GM21360 (cell line): ENCODE data around the gene C1D.
"Not testable (repeated sequence)": the region's sequence is repeated elsewhere in the genome, so short reads cannot be mapped to it uniquely, and the experiment has no call there.

Experiments
- ATAC-seq: cut with Tn5 transposase; IDR thresholded peaks from one replicate; pipeline ENCODE4 v1.9.1; 2021; ENCODE audit warnings: mild to moderate bottlenecking, moderate library complexity; ENCODE audit not compliant: unreplicated experiment

C1D gene

DNA sequence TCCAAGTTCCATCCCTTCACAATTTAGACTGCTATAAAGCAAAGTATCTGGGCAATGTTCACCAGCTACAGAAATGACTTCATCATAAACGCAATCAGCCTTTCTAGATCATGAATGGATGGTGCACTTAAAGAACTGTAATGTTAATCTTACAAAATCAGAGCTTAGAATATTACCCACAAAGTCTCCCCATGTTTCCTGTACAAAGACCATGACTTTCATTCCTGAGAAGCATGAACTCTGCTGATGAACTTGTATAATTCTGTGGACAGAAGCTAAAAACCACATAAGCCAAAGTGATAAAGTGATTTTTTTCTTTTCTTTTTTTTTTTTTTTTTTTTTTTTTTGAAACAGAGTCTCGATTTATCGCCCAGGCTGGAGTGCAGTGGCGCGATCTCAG, 53.3 kb downstream of the C1D start:
- ATAC-seq: no peak

DNA sequence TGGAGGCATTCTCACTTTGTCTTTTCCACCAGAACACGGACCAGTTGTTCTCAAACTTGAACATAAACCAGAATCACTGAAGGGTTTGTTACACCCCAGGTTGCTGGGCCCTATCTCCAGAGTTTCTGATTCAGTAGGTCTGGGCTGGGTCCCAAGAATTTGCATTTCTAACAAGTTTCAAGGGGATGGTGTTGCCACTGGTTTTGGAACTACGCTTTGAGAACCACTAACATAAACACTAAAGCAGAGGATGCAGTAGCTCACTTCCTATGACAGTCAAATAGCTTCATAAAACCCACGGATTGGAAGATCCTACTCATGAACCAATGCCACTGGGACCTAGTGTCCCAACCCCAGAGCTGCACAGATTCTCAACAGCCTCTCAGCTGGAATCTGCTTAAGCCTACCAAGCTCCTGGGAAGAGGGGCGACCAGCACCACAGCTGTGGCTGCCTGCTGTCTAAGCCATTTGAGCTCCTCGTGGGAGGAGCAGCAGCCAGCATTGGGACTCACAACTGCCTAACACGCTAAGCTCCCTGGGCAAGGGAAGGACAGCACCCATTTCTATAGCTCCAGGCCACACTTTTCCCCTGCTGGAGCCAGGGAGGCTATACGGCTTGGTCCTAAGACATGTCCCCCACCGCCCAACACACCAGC, 62.5 kb downstream of the C1D start:
- no peak for ATAC-seq

DNA sequence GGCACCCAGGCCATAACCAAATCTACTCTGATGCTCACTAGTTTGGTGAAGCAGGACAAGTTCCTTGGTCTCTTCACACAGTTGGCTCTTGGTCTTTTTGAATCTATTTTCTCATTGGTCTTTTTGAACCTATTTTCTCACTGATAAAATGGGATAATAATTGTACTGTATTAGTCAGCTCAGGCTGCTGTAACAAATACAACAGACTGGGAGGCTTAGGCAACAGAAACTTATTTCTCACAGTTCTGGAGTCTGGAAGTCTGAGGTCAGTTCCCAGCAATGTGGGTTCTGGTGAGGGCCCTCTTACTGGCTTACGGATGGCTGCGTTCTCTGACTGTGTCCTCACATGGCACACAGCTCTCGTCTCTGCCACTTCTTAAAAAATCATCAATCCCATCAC, 63.5 kb downstream of the C1D start:
- no peak for ATAC-seq

GRCh38 chr2:67997903-67998302, 64.9 kb downstream of the C1D start:
- ATAC-seq: no peak

GRCh38 chr2:67997528-67997900, 65.3 kb downstream of the C1D start:
- no peak for ATAC-seq

- ATAC-seq: no peak
These were observed 65.9 kb downstream of the C1D start for GRCh38 chr2:67996772-67997527.

GRCh38 chr2:67994716-67995115, 68.1 kb downstream of the C1D start:
- ATAC-seq: no peak

DNA sequence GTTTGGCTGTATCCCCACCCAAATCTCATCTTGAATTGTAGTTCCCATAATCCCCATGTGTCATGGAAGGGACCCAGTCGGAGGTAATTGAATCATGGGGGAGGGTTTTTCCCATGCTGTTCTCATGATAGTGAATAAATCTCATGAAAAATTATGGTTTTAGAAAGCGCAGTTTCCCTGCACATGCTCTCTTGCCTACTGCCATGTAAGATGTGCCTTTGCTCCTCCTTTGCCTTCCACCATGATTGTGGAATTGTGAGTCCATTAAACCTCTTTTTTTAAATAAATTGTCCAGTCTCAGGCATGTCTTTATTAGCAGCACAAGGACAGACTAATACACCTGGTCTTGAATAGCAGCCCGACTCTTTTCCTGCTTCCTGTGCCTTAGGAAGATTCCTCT, 68.7 kb downstream of the C1D start:
- not testable (repeated sequence) for ATAC-seq

- no peak for ATAC-seq
These were observed 69.5 kb downstream of the C1D start for GRCh38 chr2:67993329-67993728.

- no peak for ATAC-seq
These were observed 71.3 kb downstream of the C1D start for GRCh38 chr2:67991456-67991855.
